CD4-positive, alpha-beta T cell treated with Interleukin-15 for 1 hour (primary cell): ENCODE results near the gene CA5B.
"Not testable (repeated sequence)": the region's sequence is repeated elsewhere in the genome, so short reads cannot be mapped to it uniquely, and the experiment has no call there.

Experiments used
- DNase-seq: peaks from one replicate; pipeline ENCODE4 v3.0.0-alpha.2; 2020

CA5B gene, protein sequence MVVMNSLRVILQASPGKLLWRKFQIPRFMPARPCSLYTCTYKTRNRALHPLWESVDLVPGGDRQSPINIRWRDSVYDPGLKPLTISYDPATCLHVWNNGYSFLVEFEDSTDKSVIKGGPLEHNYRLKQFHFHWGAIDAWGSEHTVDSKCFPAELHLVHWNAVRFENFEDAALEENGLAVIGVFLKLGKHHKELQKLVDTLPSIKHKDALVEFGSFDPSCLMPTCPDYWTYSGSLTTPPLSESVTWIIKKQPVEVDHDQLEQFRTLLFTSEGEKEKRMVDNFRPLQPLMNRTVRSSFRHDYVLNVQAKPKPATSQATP

GRCh38 chrX:15737959-15738902, at the start of gene CA5B:
Gene CA5B, plus strand, starts transcription at chrX:15738270. Its CDS starts 11,754 bp downstream, at chrX:15750024.
- peak; percentile 98 for DNase-seq

DNA sequence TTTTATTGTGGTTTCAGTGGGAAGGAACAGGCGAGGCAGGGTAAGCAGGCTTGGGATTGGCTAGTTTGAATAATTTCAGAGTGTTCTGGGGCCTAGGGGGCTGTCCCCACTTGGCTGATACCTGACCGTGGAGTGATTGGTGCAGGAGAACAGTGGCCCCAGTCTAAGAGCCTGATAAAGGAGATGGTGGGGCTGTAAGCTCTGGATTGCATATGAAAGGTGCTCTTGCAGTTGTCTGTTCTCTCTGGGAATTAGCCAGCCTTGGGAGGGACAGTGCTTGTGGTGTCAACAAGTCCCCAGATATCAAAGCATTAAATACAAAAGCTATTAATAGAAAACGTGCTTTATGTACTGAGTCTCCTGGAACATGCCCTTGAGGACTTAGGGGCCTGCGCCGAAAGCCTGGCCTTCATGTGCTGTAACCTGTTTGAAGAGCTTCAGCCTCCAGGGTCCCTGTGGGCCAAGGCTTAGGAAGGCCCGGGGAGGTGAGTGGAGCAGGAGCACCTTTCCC, 43.1 kb upstream of the CA5B start:
- DNase-seq, result no peak

DNA sequence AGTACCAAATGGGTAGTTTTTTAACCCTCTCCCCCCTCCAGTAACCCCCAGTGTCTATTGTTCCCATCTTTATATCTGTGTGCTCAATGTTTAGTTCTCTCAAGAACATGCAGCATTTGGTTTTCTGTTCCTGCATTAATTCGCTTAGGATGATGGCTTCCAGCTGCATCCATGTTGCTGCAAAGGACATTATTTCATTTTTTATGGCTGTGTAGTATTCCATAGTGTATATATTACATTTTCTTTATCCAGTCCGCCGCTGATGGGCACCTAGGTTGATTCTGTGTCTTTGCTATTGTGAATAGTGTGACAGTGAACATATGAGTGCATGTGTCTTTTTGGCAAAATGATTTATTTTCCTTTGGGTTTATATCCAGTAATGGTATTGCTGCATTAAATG, 41.6 kb upstream of the CA5B start:
- no peak for DNase-seq

DNA sequence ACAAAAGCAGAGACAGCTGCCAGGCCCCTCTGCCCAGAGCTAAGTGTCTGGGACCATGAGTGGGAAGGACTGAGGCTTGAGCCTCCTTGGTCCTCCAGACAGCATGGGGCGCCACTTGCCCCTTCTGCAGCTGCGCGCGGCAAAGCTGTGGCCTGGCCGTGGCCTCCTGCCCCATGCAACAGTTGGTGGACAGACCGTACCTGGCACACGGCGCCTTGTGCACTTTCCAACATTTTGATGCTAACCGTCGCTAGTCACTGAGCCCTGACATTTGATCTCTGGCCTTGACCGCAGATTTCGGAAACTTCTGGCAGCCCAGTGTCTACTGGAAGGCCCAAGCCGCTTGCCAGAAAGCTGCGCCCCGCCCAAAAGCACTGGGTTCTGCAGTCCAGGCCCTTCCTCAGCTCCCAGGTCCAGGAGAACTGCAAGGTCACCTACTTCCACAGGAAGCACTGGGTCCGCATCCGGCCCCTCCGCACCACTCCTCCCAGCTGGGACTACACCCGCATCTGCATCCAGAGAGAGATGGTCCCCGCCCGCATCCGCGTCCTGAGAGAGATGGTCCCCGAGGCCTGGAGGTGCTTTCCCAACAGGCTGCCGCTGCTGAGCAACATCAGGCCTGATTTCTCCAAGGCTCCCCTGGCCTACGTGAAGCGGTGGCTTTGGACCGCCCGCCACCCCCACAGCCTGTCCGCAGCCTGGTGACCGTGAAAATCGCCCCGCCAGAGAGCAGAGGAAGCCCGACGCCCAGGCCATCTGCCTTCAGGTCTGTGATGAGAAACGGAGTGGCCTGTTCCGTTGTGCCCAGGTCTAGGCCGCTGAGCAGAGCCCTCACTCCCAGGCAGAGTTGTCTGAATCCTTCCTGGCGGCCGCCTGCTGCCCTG, 35.3 kb upstream of the CA5B start:
- no peak for DNase-seq

DNA sequence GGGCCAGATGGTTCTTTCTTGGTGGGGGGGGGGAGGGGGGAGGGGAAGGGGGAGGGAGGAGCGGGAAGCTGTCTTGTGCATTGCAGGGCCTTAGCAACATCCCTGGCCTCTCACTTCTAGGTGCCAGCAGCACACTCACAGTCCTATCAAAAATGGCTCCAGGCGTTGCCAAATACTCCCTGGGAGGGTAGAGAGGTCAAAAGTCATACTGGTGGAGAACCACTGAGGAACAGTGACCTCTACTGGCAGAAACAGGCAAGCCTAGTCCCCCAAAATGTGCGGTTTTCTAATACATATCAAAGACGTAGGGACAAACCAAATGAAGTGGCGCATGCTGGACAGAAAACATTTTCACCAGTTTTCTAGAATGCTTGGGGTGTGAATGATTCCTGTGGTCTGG, 34.3 kb upstream of the CA5B start:
- DNase-seq, result not testable (repeated sequence)

DNA sequence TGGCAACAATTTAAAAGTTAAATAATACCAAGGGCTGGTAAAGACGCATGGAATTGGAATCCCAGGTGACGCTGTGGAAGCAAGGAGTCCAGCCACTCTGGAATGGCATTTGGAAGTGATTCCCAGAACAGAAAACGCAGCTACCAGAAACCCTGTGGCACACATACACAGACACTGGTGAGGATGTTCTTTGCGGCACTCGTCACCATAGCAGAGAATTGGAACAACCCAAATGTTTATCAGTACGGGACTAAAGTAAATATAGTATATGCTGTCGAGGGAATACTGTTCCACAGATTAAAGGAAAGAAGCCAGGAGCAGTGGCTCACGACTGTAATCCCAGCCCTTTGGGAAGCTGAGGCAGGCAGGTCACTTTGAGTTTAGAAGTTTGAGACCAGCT, 33.8 kb upstream of the CA5B start:
- not testable (repeated sequence) for DNase-seq

GRCh38 chrX:15714529-15714928, 23.5 kb upstream of the CA5B start:
- no peak for DNase-seq

DNA sequence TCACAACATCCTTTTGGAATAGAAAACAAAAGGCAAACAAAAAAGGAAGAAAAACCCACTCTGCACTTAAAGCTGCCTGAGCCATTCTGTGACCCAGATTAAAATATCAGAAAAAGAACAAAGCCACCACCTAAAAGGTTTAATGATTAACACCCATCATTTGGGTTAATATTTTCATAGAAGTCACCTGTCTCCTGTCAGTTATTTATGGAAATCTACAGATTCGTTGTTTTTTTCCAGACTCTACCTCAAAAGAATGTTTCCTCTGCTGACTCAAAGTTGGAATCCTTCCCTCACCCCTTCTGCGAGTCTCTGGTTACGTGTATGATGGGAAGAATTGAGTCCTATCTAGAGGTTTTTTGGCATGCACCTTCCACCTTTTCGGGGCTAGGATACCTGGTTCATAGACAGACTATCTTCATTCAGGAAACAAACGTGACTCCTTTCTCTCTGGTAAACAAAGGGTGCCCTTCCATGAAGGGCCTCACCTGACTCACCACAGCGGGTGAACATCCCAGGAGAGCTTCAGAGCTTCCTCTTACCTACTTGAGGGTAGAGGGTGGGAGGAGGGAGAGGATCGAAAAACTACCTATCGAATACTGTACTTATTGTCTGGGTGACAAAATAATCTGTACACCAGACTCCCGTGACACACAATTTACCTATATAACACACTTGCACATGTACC, 19.6 kb upstream of the CA5B start:
- DNase-seq, result no peak

- no peak for DNase-seq
Measured at GRCh38 chrX:15719324-15719968, 18.6 kb upstream of the CA5B start.

GRCh38 chrX:15721911-15722310, 16.2 kb upstream of the CA5B start:
- no peak for DNase-seq

DNA sequence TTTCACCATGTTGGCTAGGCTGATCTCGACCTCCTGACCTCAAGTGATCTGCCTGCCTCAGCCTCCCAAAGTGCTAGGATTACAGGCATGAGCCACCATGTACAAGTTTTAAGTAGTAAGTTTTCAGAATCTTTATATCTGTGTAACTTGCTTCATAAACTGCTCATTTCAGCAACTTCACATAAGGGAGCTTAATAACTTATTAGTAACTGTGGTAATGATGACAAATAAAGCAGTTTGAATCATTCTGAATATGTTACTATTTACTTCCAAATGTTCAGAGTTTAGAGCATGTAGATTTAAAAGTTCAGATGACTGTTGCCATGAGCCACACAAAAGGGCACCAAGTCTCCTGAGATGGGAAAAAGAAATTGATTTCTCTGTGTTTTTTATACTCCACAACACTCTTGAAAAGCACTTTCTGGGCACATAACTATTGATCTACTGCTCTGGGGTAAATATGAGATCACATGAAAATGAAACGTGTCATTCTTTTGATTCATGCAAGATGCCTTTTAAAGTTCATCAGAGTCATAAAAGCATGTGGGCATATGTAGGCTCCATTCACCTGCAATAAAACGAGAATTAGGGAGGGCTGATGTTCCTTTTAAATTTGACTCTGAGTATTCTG, 14.1 kb upstream of the CA5B start:
- DNase-seq, result no peak

DNA sequence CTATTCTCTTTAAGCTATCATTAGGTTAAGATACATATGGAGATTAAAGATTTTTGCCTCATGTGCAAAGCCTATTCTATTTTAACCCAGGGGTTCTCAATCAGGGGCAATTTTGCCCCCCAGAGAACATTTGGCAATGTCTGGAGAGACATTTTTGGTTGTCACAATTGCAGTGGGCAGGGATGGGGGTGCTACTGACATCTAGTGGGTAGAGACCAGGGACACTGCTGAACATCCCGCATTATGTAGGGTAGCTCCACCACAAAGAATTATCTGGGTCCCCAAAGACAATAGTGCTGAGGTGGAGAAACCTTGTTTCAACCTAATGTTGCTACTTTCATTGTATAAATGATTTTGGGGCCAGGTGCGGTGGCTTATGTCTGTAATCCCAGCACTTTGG, 13.2 kb upstream of the CA5B start:
- DNase-seq, result no peak

DNA sequence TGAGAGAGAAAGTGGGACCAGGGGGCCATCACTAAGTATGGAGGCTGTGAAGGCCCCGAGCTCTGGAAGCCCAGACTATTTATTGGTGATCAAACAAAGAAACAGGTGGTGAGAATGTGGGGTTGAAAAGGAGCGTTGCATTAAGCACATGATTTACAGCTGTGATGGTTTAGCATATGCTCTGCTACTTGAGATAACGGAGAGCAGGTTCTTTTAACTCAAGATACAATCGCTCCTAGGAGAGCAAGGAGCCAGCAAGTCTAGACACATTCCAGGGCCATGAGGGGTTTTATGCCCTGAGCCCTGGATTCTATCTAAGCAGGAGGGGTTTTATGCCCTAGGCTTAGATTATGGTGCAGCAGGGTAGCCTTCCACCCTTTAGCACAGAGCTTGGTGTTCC, 6.7 kb upstream of the CA5B start:
- not testable (repeated sequence) for DNase-seq

- DNase-seq, result no peak
Measured at GRCh38 chrX:15737190-15737958, 696 bp upstream of the CA5B start.

- DNase-seq, result no peak
Measured at GRCh38 chrX:15739886-15740285, 1.8 kb downstream of the CA5B start.

GRCh38 chrX:15744181-15744867, 6.3 kb downstream of the CA5B start:
- no peak for DNase-seq

GRCh38 chrX:15745179-15745578, 7.1 kb downstream of the CA5B start:
- DNase-seq, result no peak

DNA sequence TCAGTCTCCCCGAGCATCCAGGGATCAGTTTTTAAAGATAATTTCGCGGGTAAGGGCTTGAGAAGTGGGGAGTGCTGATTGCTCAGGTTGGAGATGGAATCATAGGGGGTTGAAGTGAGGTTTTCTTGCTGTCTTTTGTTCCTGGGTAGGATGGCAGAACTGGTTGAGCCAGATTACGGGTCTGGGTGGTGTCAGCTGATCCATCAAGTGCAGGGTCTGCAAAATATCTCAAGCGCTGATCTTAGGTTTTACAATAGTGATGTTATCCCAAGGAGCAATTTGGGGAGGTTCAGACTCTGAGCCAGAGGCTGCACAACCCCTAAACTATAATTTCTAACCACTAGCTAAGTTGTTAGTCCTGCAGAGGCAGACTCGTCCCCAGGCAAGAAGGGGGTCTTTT, 8.6 kb downstream of the CA5B start:
- not testable (repeated sequence) for DNase-seq

GRCh38 chrX:15747626-15748173, 9.6 kb downstream of the CA5B start:
- no peak for DNase-seq
